Stimulated activated CD8-positive, alpha-beta memory T cell treated with anti-CD3 and anti-CD28 coated beads, Interleukin-7, amount 100 ng/mL, for 48 hours (primary cell): Measurements from ENCODE around the gene DLX5.

Source experiments
- DNase-seq, 2 donors: peaks; one replicate each; pipeline ENCODE4 v3.0.0-alpha.2; 2020; ENCODE audit warnings: low read depth in 1 of 2; ENCODE audit errors: extremely low read depth in 1 of 2

The DLX5 gene

DNA sequence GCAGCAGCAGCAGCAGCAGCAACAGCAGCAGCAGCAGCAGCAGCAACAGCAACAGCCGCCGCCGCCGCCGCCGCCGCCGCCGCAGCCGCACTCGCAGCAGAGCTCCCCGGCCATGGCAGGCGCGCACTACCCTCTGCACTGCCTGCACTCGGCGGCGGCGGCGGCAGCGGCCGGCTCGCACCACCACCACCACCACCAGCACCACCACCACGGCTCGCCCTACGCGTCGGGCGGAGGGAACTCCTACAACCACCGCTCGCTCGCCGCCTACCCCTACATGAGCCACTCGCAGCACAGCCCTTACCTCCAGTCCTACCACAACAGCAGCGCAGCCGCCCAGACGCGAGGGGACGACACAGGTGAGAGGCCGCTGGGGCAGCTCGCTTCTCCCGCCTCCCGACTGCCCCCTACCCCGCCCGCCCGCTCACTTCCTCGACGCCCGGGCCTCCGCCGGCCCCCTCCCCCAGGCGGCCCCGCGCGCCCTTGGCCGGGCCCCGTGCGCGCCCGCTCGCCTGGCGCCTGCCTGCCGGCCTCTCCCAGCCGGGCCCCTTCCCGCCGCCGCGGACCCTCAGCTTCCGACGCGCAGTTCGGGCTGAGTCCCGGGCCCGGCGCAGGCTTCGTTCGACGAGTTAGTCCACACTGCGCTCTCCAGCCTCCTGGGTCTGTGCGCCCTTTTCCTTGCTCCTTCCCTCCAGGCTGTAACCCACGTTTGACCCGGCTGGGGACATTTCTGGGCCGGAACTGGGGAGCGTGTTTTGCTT is 18.4 kb downstream of the DLX5 start:
- no peak for DNase-seq

DNA sequence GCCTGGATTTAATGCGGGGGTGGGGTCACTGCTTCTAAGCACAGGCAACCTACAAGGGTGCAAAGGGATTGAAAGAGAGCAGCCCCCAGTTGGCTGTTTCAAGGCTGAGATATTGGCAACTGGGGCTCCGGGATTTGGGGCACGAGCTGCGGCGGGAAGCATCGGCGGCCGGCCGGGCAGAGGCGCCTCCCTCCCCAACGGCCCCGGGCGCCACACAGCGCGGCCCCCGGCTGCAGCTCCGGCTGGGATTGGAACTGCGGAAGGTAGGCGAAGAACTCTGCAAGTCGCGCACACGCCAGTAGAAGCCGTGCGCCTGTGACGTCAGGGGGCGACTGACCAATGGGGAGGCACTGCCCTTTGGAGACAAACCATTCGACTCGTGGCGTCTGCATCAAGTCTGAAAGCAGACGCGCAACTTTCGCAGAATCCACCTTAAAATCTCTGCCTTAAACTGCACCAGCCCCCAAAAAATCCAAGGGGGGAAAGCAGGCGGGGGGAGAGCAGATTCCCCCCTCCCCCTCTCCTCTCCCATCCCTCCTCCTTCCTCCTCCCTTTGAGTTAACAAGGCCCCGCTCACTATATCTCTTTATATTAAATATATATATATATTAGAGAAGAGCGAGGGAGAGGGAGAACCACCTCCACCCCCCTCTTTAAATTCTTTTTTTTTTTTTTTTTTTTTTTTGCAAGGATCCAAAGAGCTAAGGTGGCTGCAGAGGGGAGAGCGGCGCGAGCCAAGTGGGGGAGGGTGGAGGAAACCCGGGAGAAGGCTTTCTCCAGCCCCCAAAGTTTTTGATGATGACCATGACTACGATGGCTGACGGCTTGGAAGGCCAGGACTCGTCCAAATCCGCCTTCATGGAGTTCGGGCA is 19.2 kb downstream of the DLX5 start, which contains the start of gene DLX6:
Gene DLX6, plus strand, starts transcription at position 371 of the 872 bp plus-strand sequence. Its CDS starts 425 bp downstream, at position 796.
- DNase-seq: peak in 1 of 2 donors; percentile 30

DNA sequence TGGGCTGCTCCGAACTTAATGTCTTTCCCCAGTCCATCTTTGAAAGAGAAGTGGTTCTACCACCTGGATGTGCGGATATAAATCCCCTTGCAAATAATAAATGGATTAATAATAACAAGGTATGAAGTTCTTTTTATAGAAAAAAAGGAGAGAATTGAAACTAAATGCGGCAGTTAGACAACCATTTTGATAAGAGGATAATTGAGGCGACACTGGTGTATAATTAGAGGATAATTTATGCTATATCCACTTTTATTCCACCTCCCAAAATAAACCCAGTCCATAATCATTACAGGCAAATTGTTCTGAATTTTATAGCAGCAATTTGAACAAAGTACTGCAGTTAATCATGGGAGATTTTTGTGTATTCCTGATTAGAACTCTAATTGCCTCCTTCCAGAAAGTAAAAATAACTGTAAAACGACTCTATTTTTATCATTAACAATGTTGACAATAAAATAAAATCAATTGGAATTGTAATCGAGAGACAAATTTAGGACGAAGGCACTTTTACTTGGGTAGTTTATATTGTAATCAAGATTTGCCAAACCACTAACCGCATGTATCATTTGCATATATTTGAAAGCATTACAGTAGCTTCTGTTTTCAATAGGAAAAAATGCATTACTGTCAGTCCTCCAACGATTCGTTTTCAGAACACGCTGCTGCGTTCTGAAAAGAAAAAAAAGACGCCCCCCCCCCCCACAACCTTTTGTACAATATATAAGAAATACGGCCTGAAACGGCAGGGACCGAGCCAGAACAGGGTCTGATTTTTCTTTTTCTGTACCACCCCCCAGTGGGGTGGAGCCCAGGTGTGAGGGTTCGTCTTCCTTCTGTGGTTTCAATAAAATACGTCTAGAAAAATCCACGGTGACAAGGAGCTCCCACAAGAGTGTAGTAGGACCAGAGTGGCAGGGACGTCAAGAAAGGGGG is 20.1 kb downstream of the DLX5 start:
- no peak for DNase-seq

DNA sequence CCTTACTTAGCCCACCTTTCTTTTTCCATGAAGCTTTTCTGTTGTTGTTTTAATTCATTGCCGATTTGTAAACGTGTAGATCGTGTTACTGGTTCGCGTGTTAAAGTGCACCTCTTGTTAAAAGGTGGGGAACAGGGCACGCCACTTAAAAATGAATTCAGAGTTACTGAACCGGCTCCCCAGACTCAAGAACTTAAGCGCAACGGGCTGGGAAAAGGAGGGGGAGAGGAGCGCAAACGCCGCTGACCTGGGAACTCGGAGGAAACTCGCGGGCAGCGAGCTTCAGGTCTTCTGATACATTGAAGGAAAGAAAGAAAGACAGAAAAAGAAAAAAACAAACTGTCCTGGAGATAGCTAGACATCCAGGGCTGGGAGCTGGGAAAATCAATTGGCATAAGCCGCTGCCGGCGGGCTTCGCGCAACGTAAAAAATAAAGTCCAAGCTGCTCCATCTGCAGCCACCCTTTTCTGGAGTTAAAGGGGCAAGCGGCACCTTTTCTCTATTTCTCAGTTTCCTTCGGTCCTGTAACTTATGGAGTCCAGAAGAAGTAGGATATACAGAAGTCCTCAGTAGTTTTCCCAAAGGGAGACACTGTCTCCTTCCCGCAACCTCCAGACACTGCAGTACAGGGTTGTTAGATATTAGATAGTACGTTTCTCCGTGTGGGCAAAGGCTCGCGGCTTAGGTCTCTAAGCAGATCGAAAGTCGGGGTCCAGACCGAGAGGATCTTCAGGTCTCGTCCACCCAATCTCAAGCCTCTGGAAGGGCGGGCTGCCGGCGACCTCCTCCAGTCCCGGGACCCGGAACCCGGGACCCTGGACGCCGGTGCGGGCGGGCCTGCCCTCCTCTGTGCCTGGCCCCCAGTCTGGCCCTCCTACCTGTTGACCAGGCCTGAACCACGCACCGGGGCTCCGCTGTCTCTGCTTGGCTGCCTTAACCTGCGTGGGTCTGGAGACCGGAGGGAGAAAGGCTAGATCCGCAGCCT is 21.1 kb downstream of the DLX5 start:
- DNase-seq: no peak

DNA sequence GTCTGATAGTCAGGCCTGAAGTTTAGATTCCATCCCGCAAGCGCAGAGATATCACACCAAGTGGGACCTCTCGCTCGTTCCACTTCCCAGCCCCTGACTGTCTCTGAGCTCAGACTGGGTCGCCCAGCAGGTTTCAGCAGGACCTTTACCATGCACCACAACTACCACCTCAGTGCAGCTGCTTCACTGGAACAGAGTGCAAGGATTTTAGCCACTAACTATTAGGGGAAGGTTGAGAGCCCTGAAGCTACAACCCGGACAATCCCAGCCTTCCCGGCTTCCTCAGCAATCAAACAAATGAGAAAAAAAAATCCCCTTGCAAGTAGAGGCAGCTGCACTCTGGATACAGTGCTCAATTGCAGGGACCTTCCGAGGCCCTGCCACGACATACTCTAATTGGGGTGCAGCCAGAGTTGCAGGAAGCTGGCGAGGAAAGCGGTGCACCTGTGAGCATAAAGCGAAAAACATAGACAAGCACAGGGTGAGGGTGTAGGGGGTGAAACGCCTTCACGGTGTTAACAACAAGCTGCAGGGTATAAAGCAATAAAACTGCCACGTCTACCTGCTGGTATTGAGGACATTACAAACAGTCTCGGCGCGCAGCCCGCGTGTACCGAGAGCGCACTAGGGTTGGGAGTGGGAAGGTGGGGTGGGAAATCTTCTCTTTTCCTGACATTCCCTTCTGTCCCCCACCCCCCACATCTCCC is 21.9 kb downstream of the DLX5 start:
- DNase-seq: no peak

DNA sequence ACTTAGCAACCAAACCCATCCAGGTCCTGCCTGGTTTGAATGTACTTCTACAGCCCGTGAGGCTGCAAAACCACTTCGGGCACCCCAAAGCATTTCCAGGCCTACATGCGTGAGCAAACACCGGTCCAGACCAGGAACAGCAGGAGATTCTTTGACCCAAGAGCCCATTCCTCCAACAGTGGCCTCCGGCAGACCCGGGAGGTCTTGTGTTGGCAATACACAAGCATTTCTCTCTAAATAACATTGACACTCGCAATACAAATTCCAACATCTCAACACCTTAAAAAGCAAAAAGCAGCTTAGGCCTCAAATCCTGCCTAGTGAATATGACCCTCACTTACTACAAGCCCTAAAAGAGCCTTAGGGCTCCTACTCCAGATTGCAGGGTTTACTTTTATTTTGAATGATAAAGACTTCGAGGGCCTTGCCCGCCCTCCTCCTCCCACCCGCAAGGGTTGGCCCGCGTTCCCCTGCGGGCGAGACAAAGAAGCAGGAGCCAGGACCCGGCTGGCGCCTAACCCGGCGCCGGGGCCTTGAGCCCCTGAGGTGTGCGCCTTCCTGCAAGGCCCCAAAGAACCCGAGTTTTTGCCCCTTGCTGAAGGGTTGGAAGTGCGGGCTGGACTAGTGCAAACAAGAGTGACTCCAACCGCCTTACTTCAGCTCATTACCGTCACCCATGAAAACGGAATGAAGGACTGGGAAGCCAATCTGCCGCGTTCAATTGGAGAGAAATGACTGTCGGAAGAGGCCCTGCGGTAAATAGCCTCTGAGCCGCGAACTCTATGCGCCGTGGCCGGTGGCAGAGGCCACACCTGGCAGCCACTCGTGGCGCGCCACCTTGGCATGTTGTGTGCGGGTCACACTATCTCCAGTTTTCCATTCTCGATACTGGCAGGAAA is 22.7 kb downstream of the DLX5 start:
- DNase-seq: no peak

DNA sequence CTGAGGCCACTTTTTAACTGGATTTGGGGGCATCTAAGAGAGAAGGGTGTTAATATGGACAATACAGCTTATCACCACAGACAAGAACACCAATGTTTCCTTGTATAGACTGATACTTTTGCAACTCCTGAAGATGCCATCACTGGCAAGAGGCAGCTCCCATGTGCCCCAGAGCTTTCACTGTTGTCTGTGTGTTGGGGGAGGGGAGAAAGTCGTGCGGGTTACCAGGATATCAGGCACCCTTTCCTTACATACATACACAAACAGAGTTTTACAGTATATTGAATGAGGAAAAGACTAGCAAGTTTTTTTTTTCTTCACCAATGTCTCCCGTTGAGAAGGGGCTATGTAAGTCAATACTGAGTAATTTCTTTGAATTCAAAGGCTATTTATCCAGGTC is 23.4 kb downstream of the DLX5 start:
- no peak for DNase-seq

DNA sequence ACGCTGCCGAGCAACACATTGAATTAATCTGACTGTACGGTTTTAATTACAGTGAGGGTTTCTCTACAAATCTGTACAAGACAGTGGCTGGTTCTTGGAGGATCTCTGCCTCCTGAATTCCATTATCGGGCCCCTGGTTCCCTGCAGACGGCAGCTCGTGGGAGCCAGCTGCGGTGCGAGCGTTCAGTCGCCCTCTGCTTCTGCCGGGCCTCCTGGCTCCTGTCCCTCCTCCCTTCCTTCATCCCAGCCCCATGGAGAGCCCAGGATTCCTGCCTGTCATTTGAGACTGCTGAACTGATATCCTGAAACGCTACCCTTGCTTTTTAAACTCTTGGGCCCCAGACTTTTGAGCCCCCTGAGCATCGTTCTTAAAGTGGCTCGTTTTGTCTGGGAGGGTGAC is 25.9 kb downstream of the DLX5 start:
- DNase-seq: no peak

DNA sequence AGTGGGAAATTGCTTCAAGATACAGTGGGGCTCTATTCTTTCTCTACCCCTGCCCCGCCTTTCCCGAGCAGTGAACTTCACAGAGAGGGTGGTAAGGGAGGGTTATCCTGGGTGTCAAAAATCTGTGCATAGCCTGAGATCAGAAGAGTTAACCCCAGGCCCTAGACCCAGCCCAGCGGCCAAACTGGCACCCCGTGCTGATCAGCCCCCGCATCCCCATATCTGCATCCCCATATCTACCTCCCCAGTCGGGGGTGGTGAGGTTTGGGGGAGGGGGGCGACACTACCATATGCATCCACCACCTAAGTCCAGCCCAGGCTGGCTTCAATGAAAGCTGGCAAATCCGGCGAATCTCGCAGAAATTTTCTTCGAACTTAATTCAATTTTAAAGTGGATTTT is 26.3 kb downstream of the DLX5 start:
- DNase-seq: no peak

DNA sequence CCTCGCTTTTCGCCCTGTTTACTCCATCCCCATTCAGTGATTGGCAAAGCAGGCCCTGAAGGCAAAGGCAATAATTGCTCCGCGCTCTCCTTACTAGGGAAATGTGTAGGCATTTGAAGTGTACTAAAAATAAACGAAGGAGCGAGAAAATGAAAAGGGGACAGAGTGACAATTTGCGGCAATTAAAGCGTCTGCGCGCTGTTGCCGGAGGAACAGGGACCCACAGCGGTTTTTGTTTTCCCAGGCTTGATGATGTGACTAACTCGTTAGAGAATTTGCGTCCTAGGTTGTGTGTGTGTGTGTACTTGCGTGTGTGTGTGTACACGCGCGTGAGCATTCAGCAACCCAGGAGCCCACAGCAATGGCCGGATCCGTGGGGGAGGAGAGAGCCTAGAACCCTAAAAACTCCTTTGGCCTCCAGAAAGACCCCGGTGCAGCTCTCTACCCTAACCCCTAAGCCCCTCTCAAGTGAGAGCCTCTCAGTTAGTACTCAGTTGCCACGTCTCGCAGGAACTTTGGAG is 27.1 kb downstream of the DLX5 start:
- DNase-seq: no peak

DNA sequence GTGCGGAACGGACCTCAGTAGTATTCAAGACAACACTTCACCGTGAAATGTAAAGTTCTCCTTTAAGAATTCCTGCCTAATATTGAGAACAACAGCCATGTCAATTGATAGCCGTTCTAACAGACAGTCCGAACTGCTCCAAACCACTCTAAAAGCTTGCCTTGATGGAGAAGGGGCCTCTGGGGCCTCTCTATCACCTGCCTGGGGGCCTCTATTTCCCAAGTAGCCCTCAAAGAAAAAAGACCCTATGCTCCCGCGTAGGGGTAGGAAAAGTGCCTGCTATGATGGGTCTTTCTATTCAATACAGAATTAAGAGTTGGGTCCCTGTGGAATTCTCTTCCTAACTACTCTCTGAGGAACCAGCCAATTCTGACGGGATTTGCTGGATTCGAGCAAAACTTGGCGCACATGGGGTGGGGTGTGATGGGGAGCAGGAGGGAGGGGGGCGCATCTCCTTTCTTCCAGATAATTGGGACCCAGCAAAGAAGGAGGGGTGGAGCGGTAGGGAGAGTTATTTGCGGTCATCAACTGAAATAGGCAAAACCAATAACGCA is 27.6 kb downstream of the DLX5 start:
- DNase-seq: no peak

DNA sequence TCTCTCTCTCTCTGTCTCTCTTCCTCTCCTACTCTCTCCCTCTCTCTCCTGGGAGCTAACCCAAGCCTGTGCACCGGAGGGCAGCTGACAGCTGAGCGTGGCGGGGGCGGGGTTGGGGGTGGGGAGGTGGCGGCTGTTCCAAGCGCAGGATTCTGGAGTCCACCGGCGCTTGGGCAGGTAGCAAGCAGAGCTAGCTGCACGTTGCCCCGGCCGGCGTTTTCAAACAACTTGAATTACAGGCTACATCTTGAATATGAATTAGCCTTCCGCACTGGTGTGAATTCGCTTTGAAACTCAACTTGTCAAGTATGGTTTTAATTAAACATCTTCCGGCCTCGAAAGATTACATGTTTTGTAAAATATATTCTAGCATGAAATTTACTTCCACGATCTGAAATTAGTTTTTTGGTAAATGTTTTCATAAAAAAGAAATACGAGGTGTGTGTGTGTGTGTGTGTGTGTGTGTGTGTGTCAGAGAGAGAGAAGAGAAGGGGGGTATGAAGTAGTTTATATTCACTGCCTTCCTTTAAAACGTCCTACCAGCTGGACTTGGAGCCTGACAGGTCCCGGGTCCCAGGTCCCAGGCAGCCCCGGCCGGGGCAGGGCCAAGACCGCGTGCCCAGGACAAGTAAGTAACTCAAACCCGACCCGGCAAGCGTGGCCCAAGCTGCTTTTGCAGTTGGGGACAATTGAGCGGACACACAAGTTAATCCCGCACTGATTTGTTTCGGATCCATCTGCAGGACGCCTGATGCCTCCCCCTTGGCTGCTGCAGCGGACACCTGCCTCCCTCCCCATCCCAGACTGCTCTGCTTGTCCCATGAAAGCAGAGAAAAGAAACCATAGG is 28.3 kb downstream of the DLX5 start:
- DNase-seq: no peak

DNA sequence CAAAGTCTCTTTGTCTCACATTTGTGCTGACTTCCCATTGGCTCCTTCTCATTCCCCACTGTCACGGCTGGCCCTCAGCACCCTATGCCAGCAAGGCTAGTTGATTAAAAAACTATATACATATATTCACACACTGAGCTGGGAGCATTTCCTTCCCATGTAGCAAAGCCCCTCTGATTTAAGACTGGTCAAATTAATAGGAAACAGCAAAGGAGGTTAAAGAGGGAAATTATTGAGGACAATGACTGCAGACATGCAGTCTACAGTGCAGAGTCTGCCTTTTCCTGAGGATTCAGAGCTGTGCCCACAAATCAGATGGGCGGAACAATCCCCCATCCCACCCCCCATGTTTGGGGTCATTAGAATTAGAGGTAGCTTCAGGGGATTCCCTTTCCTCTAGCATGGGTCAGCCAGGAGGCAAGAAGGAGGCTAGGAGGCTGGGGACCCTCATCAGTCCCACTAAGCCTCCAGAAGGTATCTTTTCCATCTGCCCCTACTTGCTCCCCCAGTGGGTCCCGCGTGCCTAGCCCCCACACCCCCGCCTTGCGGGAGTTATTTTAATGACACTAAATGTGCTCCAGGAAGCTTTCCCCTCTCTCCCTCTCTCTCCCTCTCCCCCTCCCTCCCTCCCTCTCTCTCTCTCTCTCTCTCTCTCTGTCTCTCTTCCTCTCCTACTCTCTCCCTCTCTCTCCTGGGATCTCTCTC is 29.1 kb downstream of the DLX5 start:
- no peak for DNase-seq

DNA sequence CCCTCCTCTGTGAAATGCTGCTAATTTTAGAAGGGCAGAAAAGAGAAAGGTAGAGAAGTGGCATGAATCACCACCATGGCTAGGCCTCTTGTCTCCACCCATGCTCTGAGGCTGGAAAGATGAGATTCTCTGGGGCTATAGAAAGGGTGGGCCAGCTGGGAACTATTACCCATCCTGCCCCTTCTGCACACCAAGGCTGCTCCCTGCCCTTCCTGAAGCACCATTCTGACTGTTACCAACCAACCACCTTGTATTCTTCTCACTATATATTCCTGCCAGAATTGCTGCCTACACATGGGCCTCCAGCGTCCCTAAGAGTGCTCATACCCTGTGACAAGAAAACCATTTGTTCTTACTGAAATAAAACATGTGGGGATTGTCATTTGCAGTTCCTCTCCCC is 30.7 kb downstream of the DLX5 start:
- no peak for DNase-seq

DNA sequence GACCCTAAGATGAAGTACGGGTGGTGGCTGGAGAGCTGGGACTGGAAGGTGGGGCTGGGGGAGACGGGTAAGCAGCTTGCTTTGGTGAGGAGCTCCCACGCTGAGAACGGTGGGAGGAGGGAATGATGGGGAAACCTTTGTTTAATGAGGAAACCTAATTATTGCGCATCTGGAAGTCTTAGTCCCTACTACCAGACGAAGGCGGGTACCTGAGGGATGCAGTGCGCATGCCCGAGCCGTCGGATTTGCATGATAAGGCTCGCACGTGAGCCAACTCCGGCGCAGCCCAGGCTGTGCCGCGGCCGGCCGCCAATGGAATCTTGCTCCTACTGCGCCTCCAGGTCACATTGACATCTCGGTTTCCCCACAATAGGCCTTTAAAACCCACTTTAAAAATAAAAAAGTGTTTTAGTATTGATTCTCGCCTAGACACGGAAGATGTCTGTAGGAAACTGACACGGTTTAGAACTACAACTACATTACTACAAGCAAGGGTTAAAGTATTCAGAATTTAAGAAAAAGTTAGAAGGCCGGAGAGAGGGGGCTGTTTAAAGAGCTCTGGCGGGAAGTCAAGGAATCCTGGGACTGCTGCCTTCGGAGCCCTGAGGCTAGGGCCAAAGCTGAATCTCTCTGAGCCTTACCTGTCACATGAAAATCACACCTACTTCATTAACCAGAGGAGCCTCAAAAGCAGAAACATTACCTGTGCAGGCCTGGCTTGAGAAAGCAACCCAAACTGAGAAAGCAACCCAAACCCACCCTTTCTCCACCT is 31.4 kb downstream of the DLX5 start:
- DNase-seq: no peak
